Astrocyte (in vitro differentiated cells and primary cell): ENCODE results near the gene MFGE8.

Source experiments
- CTCF ChIP-seq: IDR thresholded peaks from 2 replicates; pipeline ENCODE4 v1.5.1; 2011; ENCODE audit warnings: low read depth, mild to moderate bottlenecking, inconsistent platforms, low read length, moderate library complexity; ENCODE audit not compliant: insufficient read depth
- EZH2 ChIP-seq: IDR thresholded peaks from 2 replicates; pipeline ENCODE4 v1.6.1; 2012; ENCODE audit warnings: mild to moderate bottlenecking, low read length, inconsistent platforms; ENCODE audit not compliant: insufficient read depth

GRCh38 chr15:88899251-88899650, 13.9 kb downstream of the MFGE8 start:
- TF ChIP-seq CTCF (no peak), EZH2 (no peak)
